Stimulated activated CD4-positive, alpha-beta T cell treated with anti-CD3 and anti-CD28 coated beads, Interleukin-4, amount 100 ng/mL, for 48 hours (primary cell): ENCODE measurements around the gene ATXN1.
A peak's percentile ranks its signal among the peaks of the same experiment; 100 is the strongest.

Source experiments
- DNase-seq, 2 donors: peaks; one replicate each; pipeline ENCODE4 v3.0.0-alpha.2; 2020; ENCODE audit warnings: low read depth in 2 of 2

The ATXN1 gene

DNA sequence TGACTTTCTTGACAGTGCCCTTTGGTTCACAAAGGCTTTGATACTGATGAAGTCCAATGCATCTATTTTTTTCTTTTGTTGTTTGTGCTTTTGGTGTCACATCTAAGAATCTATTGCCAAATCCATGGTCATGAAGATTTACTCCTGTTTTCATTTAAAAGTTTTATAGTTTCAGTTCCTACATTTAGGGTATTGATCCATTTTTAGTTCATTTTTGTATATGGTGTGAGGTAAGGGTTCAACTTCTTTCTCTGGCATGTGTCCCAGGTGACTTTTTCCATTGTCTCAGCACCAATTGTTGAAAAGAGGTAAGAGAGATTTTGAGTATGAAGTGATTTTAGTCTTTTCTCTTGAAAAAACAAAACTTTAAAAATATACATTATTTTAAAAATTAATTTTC, 262.3 kb downstream of the ATXN1 start:
- no peak for DNase-seq

DNA sequence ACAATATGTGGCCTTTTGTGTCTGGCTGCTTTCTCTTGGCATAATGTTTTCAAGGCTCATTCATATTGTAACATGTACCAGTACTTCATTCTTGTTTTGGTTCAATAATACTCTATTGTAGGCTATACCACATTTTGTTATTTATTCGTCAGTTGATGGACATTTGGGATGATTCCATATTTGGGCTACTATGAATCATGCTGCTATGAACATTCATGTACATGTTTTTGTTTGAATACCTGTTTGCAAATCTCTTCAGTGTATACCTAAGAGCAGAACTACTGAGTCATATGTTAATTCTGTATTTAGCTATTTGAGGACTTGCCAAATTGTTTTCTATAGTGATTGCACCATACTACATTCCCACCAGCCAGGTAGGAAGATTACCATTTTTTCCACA, 263.0 kb downstream of the ATXN1 start:
- DNase-seq = no peak

DNA sequence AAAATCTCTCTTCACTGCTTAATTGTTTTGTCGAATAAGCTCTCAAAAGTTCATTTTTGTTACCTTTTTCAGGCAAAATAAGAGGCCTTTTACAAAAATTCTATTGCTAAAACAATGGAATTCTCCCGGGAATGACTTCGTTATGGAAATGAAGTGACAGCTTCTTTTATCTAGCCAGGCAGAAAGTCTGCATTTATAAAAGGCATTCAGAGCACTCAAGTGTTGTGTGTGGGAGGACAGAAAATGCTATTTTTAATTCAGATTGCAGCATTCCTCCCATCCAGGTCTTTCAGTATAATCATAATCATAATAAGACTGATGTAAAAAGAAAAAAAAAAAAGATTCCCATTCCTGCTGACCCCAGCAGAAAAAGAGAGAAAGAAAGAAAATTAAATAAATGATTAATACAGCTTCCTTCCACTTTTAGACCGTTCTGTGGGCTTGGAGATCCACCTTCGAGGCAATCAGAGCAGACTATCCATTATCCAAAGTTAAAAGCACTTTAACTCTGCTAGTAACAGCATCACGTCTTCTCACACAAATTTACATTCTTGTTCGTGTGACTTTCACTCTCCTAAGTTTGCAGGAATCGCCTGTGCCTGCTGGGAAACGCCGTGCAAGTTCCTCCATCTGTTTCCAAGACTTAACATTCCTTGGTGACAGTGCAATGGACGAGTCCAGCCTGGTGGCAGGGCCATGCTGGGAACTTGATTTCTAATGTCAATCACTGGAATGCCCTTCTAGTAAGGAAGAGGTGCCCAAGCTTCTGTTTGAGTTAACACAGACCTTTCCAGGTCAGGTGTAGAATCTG, 264.1 kb downstream of the ATXN1 start:
- no peak for DNase-seq

DNA sequence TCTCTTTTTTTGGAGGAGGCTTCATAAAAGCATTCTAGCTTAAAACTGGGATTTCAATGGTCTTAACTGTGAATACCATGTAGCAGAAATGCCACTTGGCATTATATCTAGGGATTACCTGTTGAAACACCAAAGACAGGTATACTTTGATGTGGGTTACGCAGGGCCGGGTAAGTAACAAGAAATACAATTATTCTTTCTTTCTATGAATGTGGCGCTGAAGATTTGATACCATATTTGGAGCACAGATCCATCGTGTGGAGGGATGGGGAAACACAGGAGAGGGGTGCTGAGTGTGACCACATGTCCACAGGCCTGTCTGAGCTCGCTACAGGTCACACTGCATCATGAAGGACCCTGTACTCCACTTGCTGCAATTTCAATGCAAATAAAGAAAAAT, 265.1 kb downstream of the ATXN1 start:
- no peak for DNase-seq

DNA sequence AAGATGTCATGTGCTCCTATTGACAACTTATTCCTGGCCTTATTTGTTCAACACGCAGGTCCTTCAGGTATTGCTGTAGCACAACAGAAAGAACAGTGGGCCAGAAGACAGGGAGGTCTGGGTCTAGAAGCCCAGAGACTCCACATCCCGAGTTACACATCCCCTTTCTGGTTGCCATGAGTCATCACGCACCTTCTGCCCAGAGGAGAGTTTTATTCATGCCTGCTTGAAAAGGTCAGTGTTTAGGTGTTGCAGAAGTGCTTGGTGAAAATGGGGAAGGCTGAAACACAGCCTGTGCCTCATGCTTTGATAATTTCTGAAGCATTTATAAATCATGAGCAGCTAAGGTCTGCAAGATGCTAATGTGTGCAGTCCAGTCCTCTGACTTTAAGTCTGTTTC, 266.5 kb downstream of the ATXN1 start:
- DNase-seq = no peak

DNA sequence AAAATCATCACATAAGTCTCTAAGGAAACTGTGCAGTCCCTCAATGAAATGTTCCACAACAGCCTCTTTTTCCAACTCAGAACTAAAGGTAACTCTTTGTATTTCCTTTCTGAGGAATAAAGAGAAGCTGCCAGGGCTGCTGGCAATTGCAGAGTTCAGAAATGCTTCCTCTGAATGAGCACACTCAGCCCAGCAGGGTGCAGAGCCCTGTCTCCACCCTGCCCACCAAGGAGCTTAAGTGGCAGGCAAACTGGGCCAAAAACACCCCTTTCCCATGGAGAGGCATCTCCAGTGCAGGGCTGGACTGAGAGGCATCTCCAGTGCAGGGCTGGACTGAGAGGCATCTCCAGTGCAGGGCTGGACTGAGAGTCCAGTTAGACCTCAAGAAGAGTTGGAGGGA, 267.5 kb downstream of the ATXN1 start:
- no peak for DNase-seq

DNA sequence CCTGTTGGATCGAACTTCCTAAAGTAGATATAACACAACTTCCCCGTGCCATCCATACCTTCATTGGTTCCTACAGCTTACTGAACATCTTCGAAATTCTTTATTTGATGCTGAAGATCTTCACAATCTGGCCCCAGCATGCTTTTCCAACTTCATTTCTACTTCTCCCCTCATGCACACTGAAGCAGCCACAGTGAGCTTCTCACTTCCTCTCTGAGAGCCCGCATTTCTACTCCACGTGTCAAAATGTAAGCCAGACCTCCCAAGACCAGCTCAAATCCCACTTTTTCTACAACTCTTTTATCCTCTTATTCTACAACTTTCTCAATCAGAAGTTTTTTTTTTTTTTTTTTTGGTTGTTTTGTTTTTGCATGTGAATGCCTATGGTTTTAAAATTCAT, 268.1 kb downstream of the ATXN1 start:
- DNase-seq = no peak

DNA sequence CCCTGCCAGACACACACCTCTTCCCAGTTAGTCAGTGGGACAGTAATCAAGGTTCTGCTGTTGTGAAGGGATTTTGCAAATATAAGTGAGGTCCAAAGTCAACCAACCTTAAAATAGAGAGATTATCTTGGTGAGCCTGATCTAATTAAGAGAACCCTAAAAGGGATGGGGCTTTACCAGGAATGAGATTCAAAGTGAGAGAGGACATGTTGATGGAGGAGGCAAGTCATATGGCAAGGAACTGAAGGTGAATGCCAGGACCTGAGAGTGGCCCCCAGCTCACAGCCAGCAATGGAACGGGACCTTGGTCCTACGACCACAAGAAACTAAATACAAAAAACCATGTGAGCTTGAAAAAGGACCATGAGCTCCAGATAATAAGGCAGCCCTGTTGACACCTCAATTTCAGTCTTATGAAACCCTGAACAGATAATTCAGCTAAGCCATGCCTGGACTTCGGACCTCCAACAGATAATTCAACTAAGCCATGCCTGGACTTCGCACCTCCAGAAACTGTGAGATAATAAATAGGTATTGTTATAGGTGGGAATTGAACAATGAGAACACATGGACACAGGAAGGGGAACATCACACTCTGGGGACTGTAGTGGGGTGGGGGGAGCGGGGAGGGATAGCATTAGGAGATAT, 269.5 kb downstream of the ATXN1 start:
- no peak for DNase-seq

DNA sequence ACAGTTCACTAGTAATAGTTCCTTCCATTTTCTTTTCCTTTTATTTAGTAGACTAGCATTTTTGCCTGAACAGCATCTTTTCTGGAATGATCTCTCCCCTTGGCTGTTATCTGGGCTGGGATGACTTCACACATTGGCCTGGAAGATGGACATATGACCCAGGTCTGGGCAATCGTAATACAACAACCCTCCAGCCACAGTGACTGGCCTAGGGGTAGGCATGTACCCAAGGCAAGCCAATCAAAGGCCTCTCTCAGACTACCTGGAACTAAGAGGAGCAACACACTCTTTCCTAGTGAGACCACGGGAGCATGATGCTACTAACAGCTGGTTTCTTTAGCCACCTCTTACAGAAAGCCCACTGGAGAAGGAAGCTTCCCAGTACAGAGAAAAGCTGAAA, 270.6 kb downstream of the ATXN1 start:
- DNase-seq = no peak

DNA sequence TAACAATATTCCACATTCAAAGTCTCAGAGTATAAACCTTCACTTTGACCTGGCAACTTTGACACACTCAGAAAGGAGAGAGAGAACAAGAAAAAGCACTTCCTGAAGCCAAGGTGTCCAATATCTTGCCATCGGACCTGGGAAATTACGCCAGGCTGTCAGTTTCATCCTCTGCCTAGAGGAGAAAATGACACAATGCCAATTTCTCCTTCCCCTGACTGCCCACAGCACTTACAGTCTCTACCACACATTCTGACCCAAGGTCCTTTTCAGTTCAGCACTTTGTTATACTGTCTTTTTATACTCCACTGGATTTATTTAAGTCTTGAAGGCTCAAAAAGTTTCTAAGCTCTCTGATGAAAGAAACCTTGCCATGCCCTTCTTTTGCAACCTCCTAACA, 272.4 kb downstream of the ATXN1 start:
- no peak for DNase-seq

DNA sequence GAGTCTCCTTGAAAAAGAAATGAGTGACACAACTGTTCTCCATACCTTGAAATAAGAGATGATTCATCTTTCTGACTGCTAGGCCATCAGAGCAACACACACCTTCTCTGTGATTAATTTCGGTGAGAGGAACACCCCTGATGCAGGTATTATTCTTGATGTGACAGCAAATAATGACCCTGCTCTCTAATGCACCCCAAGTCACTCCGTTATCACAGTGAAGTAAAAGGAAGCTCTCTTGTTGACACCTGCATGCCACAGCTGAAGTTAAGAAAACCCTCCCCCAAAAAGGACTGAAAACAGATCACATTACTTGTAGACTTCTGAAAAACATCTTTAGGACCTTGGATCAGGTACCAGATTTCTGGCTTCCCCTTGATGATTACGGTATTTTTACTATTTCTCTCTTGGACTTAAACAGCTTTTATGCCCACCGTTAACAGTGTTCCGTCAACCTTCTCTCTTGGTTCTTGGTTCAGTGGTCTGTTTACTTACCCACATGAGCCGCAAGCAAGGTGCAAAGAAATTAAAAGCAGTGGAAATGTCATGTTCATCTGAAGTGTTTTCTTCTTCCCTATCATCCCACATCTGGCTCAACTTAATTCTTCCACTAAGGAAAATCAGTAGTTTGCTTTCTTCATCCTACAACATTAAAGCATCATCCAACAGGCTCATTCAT, 273.1 kb downstream of the ATXN1 start:
- no peak for DNase-seq

DNA sequence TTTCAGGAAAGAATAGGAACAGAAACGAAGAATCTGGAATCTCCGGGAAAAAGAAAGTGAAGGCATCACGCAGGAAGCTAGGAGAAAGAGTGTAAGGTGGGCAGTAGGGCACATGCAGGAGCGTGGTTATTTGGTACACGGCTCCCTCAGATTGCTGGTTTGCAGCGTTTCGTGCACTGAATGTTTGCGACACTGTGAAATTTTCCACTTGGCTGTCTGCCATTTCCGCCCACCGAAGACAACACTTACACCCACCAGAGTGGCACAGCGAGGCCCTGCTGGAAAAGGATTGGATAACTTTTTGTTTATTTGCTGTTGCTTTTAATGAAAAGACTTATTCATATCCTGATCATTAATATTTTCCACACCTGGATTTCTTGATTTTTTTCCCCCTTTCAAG, 274.6 kb downstream of the ATXN1 start:
- no peak for DNase-seq

DNA sequence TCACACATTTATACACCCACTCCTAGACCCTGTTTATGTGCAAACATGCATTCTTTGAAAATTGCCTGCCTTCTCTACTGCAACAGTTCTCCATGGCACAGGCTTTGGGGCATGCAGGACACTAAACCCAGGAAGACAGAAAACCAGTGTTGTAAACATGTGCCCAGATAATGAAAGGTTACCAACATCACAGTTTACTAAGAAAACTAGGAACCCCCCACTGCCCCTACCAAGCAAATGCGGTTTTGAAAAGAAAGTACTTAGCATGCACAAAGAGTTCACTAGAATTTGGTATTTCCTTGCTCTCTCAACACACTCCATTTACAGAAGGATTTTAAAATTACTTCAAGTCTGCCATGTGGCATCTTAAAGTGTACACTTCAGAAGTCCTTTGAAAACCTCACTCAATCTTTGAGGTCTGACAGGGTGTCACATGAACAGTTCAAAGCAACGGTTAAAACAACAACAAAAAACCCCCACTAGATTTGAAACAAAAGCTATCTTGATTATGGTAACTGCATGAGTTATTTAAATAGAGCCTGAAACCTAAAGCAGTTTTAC, 277.9 kb downstream of the ATXN1 start:
- no peak for DNase-seq

DNA sequence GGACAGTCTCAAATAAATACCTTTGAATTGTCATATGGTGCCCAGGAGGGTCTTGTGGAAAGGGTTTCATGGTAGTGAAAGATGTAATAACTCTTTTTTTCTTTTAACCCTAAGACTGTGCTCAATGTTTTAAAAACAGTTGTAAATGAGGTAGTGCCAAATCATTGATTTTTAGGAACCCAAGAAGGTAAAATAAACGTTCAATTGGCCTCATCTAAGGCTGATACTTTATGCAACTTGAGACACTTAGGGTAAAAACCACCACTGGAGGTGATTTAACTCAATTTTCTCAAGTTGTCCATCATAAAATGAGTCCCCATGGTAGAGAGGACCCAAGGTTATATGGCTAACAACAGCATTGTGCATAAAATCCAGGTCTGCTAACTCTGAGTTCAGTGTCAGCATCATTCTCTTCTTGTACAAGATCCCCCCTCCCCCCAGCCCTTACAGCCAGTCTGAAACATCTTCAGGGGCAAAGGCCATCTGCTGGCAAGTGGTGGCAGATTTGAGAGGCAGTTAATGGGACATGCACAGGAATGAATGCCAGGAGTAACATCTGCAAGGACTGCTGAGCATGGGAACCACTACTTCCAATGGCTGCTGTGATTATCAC, 278.5 kb downstream of the ATXN1 start:
- no peak for DNase-seq

DNA sequence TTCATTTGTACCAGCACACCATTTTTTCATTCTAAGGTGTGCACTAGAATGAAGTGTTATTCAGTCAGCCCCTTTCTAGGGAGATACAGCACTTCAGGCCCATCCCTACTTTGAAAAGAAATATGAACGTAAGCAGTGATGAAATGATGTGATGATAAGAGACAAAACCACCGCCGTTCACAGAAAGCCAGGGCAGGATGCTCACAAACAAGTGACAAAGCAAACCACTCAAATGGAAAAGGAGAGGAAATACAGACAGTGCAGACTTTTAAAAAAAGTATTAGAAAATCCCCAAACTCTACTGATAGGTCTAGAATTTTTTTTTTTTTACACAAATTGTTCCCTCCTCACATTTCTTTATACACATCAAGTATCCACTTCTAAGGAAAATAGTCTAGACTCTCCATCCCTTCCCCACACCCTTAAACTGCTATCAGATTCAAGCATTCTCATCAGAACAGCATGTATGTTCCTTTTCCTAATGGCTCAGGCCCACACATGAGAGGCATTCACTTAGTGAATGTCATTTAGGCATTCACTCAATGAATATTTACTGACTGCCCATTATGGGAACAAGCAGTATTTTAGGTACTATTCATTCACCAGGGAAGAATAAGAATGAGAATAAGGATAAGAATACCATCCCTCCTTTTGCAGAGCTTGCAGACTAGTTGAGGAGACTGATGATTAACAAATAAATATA, 279.4 kb downstream of the ATXN1 start:
- DNase-seq = peak in 1 of 2 donors; percentile 36

DNA sequence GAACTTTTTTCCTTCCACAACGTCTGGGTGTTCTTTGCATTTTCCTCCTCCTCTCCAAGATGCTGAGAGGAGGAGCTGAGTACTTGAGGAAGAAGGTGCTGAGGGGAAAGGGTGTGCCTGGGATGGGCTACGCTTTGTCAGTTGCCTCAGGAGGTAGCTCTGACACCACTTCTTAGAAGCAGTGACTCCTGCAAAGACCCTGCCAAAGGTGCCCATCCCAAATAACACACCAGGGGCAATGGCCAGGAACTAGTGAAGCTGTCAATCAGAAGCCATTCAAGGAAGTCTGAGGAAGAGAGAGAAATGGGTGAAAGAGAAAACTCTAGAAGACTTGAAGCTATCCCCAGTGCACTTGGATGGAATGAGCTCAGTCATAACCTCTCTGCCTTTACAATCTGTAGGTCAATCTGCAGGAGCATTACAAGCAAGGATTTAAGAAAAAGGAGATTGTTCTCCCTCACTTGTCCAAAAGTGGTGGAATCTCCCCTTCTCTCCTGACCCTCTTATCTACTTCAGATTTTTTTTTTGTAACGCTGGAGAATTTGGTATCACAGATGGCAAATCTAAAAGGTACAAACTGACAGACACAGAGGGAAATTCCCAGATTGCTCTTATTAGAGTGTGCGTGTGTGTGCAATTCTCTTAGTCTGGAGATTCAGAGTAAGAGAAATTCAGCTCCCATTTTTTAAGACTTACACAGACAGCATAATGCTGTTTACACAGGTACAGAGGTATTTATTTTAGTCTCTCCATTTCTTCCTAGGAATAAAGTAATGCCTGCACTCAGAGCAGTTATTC, 280.3 kb downstream of the ATXN1 start:
- no peak for DNase-seq

DNA sequence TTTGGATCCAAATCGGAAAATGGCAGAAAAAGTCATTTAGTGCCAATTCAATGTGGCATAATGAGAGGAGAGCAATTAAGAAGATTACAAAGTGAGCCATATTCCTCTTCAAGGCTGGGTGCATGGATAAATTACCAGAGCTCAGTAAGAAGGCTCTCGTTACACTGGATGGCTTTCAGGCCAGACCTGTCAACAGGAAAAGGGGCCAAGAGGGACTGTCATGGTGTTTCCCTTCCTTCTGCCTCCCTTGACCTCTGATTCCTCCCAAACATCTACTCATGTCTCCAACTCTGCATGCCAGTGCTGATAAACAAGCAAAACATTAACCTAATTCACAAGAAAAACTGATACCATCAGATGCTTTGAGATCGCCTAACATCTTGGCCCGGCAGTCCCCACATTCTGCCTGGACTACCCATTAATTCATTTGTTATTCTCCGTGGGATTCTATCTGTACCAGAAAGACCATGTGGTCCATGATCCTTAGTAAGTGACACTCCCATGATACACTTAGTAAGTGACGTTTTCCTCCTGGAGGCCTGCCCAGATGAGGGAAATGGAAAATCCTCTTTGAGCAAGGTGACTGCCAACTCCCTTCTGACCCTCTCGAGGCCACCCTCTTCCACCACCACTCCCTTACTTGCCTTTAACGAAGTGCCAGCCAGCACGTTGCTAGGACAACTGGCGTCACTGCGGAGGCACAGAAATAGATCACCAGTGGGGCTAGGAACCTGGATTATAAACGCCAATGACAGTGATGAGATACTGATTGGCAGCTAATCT, 283.7 kb downstream of the ATXN1 start:
- no peak for DNase-seq

DNA sequence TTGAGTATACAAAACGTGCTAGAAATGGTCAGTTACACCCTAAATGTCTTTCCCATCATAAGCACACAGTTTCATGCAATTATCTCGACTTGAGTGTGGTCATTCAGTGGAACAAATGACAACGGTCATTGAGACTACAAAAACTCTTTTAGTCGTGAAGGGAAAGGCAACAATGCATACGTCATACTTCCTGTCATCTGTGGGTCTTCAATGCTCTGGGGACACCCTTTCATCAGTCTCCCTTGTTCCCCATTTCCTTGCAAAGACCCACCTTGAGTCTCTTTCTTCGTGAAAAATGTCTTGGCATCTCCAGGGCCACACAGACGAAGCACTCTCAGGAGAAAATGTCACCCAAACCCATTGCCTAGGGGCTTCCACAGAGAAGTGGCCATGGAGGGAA, 284.4 kb downstream of the ATXN1 start:
- DNase-seq = no peak

DNA sequence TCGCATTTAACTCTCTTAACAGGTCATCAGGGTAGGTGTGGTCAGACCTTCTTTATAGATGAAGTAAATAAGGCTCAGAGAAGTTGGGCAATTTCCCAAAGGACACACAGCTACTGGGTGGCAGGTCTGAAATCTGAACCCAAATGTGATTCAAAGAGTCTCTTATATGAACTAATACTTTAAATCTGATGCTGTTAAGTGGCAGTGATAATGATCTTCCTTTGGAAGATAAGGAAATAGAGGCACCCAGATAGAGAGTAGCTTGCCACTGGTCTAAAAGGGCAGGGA, 285.8 kb downstream of the ATXN1 start:
- DNase-seq = no peak

DNA sequence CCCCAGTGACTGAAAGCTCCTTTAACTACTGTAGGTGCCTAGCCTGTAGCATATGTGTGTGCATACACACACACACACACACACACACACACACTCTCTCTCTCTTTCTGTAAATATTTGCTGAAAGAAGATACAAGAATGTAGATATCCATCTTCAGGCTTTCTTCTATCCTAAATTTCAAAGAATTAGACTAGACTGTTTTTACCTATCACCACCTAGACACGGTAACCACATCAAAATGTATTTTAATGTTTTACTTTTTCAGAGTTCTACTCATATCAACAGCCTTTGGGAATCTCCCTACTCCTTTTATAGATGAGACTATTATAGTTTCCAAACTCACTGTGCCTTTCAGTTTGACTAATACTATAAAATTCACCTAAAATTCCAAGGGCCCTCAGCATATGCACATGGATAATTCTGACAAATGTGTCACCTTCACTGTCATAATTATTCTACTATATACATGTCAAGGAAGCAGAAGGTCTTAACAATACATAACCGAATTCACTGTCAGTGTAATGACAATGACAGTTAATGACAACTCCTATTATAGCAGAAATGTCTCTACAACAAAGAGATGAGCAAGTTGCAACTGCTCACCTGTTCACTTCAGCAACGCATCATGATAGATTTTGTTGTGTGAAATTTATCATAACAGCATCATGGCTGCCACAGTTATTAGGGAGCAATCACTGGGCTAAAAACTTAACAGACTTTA, 286.3 kb downstream of the ATXN1 start:
- DNase-seq = no peak
